Activated T-cell treated with anti-CD3 and anti-CD28 coated beads, Interleukin-2, amount 50 U/mL, for 1 hour (primary cell): ENCODE measurements around the gene NCBP2.

ENCODE experiments used
- DNase-seq: peaks from one replicate; pipeline ENCODE4 v3.0.0-alpha.2; 2020

Gene NCBP2

DNA sequence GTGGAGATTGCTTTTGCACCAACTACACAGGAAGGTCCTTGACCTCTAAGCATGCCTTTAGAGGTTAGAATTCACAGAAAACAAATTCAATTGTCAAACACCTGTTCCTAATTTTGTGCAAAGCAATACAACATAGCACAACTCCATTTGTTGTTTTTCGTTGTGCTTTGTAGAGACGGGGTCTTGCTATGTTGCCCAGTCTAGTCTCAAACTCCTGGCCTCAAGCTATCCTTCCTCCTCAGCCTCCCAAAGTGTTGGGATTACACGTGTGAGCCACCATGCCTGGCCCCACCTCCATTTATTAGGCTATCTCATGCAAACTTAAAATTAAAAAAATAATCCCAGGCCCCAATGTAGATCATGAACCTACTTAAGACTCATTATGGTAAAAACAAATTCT is 6.0 kb downstream of the NCBP2 start:
- DNase-seq = no peak

- DNase-seq = no peak
These were observed 9.7 kb downstream of the NCBP2 start for GRCh38 chr3:196932600-196932999.

DNA sequence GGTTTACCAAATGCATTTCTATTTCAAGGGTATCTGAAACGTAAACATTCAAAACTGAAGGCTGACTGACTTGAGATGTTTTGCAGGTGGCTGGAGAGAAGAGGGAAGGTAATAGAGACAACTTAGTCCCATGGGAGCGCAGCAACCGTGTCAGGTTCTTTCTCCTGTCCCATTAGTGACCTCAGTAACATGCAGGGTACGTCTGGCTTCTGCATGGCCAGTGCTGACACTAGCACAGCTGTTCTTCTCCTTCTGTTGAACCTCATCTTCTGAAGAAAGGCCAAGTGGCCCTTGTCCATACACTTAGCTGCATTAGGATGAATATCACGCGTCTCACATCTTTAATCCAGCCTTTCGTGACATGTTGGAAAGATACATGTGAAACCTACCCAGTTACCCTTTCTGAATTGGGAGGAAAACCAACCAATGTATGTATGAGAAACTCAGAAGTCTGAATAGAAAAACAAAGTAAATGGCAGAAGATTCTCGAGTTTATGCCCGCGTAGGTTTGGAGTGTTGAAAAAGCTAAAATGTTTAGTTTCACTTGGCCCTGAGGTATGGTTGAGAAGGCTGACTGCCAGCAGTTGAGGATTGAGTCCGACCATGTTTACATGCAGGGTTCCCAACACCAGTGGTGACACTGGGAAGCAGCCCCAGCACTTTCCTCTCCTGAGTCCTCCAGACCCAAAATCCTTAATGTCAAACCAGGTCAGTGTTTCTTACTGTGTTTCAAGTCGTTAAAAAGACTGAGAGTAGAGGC is 10.3 kb downstream of the NCBP2 start:
- no peak for DNase-seq

DNA sequence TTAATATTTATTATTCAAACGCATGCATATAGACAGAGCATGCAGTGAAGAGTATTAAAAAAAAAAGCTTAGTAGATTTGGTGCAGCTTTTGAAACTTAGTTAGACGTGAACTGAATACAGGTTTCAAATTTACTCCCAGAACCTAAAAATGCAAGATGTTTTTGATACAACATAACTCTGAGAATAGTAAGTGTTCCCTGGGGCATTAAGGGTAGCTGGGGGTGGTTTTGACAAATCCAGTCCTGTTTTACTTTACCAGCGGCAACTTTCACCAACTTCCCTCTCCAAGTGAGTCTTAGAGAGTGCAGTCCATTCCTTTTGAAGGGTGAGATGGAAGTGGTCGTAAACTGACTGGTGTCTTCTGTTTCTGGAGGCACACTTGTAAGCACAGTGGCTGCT is 11.2 kb downstream of the NCBP2 start:
- DNase-seq = no peak

DNA sequence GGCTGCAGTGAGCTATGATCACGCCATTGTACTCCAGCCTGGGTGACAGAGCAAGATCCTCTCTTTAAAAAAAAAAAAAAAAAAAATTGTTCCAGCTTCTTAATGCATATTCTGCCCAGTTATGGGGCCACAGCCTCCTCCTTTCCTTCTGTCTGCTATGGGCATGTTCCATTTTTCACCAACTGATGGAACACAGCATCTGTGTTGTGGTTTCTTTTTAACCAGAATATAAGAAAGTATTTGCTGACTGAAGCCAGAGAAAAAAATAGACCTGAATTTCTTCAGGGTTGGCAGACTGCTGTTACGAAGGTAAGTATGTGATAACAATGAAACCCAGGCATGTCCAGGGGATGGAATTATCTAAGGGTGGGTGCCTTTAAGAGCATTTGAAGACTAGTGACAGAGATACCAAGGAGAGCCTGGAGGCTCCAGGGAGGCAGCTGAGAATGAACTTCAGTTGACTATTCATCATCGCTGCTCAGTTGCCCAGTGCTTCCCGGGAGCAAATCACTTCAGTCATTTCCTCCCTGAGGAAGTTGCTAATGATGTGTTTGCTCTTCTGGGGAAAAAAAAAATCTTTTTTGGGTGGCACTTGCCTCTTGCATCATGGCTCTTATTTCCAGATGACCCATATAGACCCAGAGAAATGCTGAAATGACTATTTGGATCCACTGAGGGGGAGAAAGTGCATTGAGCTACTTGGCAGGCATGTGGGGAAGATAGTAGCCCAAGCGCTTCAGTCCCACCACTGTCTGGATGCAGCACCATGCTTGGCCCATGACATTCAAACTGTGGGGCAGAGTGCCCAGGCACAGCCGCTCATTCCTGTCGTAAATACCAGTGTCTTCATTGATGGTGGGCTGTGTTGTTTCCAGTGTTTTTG is 14.5 kb downstream of the NCBP2 start:
- no peak for DNase-seq

- DNase-seq = no peak
These were observed 21.6 kb downstream of the NCBP2 start for GRCh38 chr3:196920733-196921132.

DNA sequence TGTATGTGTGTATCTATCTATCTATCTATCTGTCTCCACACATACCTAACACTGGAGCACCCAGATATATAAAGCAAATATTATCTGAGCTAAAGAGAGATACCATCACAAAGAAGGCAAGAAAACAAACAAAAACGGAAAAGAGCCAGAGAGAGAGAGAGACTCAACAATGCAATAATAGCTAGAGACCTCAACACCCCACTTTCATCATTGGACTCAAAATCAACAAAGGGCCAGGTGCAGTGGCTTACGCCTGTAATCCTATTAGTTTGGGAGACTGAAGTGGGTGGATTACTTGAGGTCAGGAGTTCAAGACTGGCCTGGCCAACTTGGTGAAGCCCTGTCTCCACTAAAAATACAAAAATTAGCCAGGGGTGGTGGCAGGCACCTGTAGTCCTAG is 23.4 kb downstream of the NCBP2 start:
- DNase-seq = no peak

DNA sequence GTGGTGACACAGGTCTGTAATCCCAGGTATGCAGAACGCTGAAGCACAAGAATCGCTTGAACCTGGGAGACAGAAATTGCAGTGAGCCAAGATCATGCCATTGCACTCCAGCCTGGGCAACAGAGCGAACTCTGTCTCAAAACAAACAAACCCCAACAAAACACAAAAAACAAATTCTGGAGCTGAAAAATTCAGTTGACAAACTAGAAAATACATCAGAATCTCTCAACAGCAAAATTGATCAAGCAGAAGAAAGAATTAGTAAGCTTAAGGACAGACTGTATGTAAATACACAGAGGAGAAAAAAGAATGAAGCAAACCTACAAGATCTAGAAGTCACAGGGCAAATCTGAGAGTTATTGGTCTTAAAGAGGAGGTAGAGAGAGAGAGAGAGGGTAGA is 25.3 kb downstream of the NCBP2 start:
- no peak for DNase-seq

DNA sequence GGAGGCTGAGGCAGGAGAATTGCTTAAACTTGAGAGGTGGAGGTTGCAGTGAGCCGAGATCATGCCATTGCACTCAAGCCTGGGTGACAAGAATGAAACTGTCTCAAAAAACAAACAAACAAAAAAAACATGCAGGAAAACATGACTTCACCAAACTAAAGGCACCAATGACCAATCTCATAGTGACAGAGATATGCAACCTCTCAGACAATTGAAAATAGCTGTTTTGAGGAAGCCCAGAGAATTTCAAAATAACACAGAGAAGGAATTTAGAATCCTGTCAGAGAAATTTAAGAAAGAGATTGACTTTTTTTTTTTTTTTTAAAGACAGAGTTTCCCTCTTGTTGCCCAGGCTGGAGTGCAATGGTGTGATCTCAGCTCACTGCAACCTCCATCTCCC is 26.1 kb downstream of the NCBP2 start:
- no peak for DNase-seq

GRCh38 chr3:196915375-196915774 is 27.0 kb downstream of the NCBP2 start:
- no peak for DNase-seq

DNA sequence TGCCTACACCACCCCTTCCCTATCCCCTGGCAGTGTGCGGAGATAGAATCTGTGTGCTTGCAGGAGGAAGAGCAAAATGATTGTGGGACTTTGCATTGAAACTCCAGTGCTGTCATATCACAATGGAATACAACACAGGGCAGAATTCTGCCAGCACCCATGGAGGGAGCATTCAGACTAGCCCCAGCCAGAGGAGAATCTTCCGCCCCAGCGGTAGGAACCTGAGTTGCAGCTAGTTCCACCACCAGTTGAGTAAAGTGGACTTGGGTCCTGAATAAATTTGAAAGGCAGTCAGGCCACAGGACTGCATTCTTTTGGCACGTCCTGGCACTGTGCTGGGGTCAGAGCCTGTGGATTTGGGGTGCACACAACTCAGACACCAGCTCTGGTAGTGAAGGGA is 27.5 kb downstream of the NCBP2 start:
- DNase-seq = no peak

GRCh38 chr3:196903740-196904139 is 38.6 kb downstream of the NCBP2 start:
- DNase-seq = no peak

- DNase-seq = no peak
These were observed 40.0 kb downstream of the NCBP2 start for GRCh38 chr3:196902296-196902695.

DNA sequence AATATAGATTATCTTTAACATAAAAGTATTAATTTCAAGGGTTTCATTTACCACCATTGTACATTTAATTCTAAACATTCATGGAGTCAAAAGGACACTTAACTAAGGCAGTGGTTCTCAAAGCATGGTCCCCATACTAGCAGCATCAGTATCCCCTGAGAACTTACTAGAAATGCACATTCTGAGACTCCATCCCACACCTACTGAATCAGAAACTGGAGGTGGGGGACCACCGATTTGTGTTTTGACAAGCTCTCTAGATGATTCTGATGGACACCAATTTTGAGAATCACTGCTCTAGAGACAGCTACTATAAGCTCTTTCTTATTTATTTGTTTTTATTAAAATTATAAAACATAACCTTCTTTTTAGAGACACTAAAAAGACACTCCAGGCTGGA is 40.6 kb downstream of the NCBP2 start:
- DNase-seq = no peak

GRCh38 chr3:196896229-196896628 is 46.1 kb downstream of the NCBP2 start:
- DNase-seq = no peak

GRCh38 chr3:196894557-196895295 is 47.6 kb downstream of the NCBP2 start:
- DNase-seq = no peak

DNA sequence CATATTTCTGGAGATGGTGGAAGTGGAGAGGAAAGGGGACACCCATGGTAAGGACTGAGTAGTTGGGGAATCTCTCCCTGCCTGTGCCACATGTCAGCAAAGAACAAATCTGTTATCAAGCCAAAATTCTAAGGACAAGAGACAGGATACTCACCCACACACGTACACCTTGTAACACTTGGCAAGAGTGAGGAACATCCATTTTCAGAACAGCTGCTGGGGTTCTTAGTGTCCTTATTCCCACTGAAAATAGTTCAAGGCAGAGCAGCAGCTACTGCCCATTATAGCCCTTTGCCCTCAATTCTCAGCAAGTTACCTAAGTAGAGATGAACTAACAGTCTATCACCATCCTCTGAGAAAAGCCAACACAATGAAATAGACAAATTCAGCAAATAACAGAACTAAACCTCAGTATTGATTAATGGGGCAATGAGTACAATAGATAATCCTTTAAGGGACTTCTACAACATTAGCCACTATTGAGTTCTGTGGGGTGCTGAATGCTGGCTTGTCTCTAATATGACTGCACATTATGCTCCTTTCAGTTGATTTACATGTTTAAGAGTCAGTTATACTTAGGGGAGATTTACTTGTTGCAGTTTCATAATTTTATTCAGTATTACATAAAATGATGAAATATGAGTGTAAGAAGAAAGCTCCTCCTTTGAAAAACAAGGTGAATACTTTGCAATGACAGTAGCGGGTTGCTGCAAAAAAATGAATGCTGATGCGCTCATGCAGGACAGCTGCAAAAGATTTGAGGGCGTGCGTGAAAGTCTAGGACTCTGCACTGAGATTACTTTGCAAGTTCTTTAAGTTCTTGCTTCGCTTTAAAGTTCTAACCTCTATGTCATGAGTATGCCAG is 52.3 kb downstream of the NCBP2 start:
- DNase-seq = no peak

- DNase-seq = no peak
These were observed 56.2 kb downstream of the NCBP2 start for GRCh38 chr3:196886144-196886543.
